Ovary (tissue), 9 donors: ENCODE data around the gene MED15. TPM values are rescaled to one million over a fixed set of nuclear protein-coding genes. Genes with fewer than 3 reads are reported as not detected.

Experiments used
- DNase-seq, 5 donors: peaks; one replicate each; pipeline ENCODE4 v3.0.0-alpha.2; 2019 to 2020
- H3K27ac ChIP-seq, 2 donors: fragments of 200-600 bp; one replicate each; pipeline versions ENCODE4 v1.5.1 to v1.8.0; 2019 to 2022
- H3K27me3 ChIP-seq: fragments of 200-600 bp; one replicate; pipeline ENCODE4 v1.8.0; 2022
- H3K36me3 ChIP-seq: fragments of 200-600 bp; sonication (generic); one replicate; pipeline ENCODE4 v1.5.1; 2019
- H3K4me1 ChIP-seq: one replicate; pipeline ENCODE4 v1.8.1; 2013; ENCODE audit warnings: mild to moderate bottlenecking, moderate library complexity; ENCODE audit not compliant: insufficient read depth
- H3K4me3 ChIP-seq: fragments of 200-600 bp; sonication (generic); one replicate; pipeline ENCODE4 v1.5.1; 2017
- H3K9me3 ChIP-seq, 2 donors: fragments of 200-600 bp in 1 of 2; sonication (generic) in 1 of 2; one replicate each; pipeline versions ENCODE4 v1.5.1 to v1.8.1; 2013 to 2019; ENCODE audit warnings: mild to moderate bottlenecking in 1 of 2, moderate library complexity in 1 of 2
- EP300 ChIP-seq: sonication (generic); formaldehyde crosslinking; IDR thresholded peaks from one replicate; pipeline ENCODE4 v1.6.1; 2017; ENCODE audit warnings: antibody characterized with exemption
- POLR2A ChIP-seq: fragments of 450-650 bp; IDR thresholded peaks from one replicate; pipeline ENCODE4 v1.6.1; 2017; ENCODE audit warnings: antibody characterized with exemption, mild to moderate bottlenecking, moderate library complexity
- WGBS, 3 donors: extraction: QIAGEN DNeasy Blood & Tissue Kit in 1 of 3; methylation state at CpG; one replicate each; pipeline versions ENCODE4 v1.1.5 to v1.1.7; 2013 to 2017; 5-methylcytosine and 5-hydroxymethylcytosine counted together
- intact Hi-C, 4 donors: fragments of 100-400 bp; cut with DNase I; formaldehyde crosslinking; loops; one replicate each; pipeline versions ENCODE4 v1.11.0 to v1.15.1; 2022 to 2023
- polyA plus RNA-seq, 2 donors: library from polyadenylated mRNA; stranded (reverse); fragments of 200-250 nt in 1 of 2; fragments of 350-450 nt in 1 of 2; fragmentation: Illumina TruSeq in 1 of 2; extraction: RNeasy Lipid Tissue Mini Kit (QIAGEN cat#74804) in 1 of 2; gene quantifications; one replicate each; pipeline ENCODE4 v1.2.3, GENCODE V29; 2013 to 2014
- total RNA-seq, 7 donors: library from RNA; depleted of rRNA in 2 of 7; stranded (reverse); fragments of >200 nt in 2 of 7; fragmentation: NEBNext Ultra II Directional in 3 of 7; extraction: Animal tissue kit (Norgen Biotek cat#: 25700) in 3 of 7; gene quantifications; one replicate each; pipeline versions ENCODE4 v1.1.0 to v1.2.4, GENCODE V29; 2016 to 2023
- TF ChIP-seq, protein P1 (sequence below), 3 donors: fragments of 450-650 bp in 2 of 3; fragments of 200-600 bp in 1 of 3; IDR thresholded peaks; one replicate each; pipeline versions ENCODE4 v1.5.1 to v1.8.0; 2016 to 2022; ENCODE audit warnings: antibody characterized with exemption in 3 of 3, mild to moderate bottlenecking in 1 of 3
- donor health status: DM: no; HTN: no; CAD: no; lungs with moderate emphysema.
- donor health status: DM: no; HTN: no; CAD: no.
- donor health status: Bipolar disorder and iron deficiency.
- donor health status: DM: yes; HTN: yes; CAD: no.
- donor health status: DM: no; HTN: no; CAD: no.
- donor health status: DM: yes; HTN: yes; CAD: no.

MED15 gene
- total and polyA plus RNA-seq, 9 donors, result 21.9 to 79.3 (median 68.3) TPM

DNA sequence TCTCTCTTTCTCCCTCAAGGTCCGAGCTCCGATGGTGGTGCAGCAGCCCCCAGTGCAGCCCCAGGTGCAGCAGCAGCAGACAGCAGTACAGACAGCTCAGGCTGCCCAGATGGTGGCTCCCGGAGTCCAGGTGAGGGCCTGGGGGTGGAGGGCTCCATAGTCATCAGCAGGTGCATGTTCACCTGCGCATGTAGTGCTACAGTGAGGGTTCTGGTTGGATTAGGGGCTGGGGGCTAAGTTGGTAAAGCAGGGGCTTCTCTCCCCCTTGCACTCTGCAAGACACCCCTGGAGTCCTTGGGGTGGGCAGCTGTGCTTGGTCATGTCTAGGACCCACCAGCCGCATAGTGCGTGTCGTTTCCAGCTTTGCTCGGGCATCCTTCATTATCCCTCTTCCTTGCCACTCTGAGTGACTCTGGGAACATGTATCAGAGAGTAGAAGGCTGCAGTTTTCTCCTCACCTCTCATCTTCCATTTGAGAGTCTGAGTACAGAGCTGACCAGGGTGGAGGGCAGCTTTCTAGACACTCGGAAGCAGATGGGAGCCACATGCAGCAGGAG is 61.2 kb downstream of the MED15 start:
- WGBS, 3 donors, result 74 to 82% (median 76%) methylated on average over 9 of the region's 9 CpGs
- Histone ChIP-seq H3K27me3 (no peaks in the 10 kb centered on the region), H3K36me3 (no peaks in the 10 kb centered on the region), H3K9me3 (no peaks in the 10 kb centered on the region), H3K4me3 (no peak overlapping the region), H3K27ac (peak overlapping the region in 1 of 2 donors; percentile 25), H3K4me1 (peaks cover 14% of the 10 kb centered on the region)
- intact Hi-C loops, result loop anchor here in 1 of 4 donors (10.0 kb wide), 1 partner anchor 54 kb away; no protein-coding TSS in a partner anchor
- DNase-seq, result no peak
- TF ChIP-seq EP300 (no peak), POLR2A (no peak)
- TF ChIP-seq, protein P1, sequence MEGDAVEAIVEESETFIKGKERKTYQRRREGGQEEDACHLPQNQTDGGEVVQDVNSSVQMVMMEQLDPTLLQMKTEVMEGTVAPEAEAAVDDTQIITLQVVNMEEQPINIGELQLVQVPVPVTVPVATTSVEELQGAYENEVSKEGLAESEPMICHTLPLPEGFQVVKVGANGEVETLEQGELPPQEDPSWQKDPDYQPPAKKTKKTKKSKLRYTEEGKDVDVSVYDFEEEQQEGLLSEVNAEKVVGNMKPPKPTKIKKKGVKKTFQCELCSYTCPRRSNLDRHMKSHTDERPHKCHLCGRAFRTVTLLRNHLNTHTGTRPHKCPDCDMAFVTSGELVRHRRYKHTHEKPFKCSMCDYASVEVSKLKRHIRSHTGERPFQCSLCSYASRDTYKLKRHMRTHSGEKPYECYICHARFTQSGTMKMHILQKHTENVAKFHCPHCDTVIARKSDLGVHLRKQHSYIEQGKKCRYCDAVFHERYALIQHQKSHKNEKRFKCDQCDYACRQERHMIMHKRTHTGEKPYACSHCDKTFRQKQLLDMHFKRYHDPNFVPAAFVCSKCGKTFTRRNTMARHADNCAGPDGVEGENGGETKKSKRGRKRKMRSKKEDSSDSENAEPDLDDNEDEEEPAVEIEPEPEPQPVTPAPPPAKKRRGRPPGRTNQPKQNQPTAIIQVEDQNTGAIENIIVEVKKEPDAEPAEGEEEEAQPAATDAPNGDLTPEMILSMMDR (IDR thresholded peaks at IDR 0.05), result no peak

DNA sequence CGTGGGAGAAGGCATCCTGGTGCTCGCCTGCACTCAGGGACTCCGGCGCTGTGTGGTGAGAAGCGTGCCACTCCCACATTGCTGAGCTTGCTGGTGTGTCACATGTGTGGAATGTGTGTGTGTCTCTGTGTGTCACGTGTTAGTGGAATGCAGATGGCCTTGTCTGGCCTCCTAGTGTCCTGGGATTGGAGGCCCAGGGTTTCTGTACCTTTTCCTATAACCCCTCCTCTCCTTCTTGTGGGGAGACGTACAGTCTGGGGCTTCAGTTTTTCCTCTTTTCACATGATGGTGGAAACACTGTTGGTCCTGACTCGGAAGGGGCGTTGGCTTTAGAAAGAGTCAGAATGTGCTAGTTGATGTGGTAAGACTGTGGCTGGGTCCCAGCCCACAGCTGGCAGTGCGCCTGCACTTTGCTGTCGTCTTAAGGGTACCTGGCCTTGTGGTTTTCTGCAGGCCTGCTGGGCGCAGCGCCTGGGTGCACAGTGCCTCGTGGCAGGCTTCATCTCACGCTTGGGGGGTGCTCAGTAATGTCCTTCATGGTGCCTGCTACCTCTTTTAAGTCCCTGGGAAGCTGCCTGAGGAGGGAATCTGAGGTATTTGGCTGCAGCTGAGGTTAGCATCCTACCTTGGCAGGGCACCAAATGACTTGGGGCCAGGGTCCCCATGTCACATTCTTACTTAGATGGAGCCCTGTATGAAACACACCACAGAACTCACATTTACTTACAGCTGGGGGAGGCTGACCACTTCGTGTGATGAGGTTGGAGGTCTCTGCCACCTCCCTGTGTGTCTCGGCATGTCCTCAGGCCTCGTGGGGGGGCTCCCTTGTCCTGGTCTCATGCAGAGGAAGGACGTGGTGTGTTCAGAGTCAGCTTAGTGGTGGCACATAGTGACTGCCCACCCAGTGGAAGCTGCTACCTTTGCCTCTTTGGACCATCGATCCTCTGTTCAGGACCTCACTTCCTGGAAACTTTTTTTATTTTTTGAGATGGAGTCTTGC is 61.9 kb downstream of the MED15 start:
- peak in 4 of 5 donors; percentile 57 to 77 (median 64) for DNase-seq
- TF ChIP-seq, protein P1 (IDR thresholded peaks at IDR 0.05), result no peak
- TF ChIP-seq POLR2A (no peak), EP300 (no peak)
- peak overlapping the region in 1 of 2 donors; percentile 25 for H3K27ac ChIP-seq
- intact Hi-C loops, result loop anchor here in 3 of 4 donors (10.0 kb wide), 3 partner anchors 55 to 155 kb away; no protein-coding TSS in a partner anchor
- H3K36me3 ChIP-seq, result no peaks in the 10 kb centered on the region
- no peaks in the 10 kb centered on the region for H3K9me3 ChIP-seq
- 29 to 43% (median 41%) methylated on average over 20 of the region's 20 CpGs for WGBS, 3 donors
- H3K4me3 ChIP-seq, result no peak overlapping the region
- peaks cover 19% of the 10 kb centered on the region for H3K4me1 ChIP-seq
- no peaks in the 10 kb centered on the region for H3K27me3 ChIP-seq

DNA sequence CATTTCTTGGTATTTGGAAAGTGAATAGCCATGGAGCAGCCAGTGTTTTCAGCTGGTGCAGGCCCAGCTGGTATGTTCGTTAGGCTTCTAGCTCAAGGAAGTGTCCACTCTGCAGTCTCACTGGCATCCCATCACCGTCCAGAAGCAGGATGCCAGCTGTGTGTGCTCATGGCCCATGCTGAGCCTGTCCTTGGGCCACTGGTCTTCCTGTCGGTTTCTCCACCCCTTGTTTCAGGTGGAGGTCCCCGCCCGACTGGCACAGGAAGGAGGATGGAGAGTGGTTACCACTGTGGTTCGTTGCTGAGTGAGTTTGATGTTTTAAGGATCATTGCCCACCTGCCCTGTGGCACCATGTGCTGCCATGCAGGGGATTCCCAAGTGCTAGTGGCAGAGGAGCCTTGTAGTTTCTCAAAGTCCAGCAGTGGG is 63.7 kb downstream of the MED15 start:
- no peaks in the 10 kb centered on the region for H3K27me3 ChIP-seq
- WGBS, 3 donors, result 83 to 93% (median 85%) methylated on average over 6 of the region's 6 CpGs
- intact Hi-C loops, result loop anchor here in 2 of 4 donors (10.0 kb wide), 3 partner anchors 56 to 156 kb away; no protein-coding TSS in a partner anchor

DNA sequence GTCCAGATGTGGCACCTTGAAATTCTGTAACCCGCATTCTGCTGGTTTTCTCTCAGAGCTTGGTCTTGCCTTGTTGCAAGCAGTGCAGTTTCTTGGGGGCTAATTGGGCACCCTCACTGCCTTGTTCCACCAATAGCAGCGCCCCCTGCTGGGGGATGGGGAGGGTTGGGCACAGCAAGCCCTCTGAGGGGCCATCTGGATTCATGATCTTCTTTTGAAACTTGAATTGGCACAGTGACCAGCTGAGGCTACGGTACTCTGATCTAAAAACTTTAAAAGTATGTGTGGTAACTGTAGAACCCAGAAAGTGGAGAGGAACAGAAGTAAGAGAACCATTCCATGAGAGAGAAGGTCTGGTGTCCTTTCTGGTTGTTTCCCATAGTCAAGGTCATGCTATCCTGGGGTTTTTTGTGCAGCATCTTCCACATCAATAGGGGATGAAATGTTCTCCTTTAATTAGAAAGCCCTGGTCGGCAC is 64.2 kb downstream of the MED15 start:
- peaks cover 17% of the 10 kb centered on the region for H3K4me1 ChIP-seq
- no peak overlapping the region for H3K27ac ChIP-seq
- TF ChIP-seq, protein P1 (IDR thresholded peaks at IDR 0.05), result peak in 1 of 3 donors; percentile 18
- no peak for TF ChIP-seq POLR2A
- no peaks in the 10 kb centered on the region for H3K9me3 ChIP-seq
- no peaks in the 10 kb centered on the region for H3K36me3 ChIP-seq
- H3K27me3 ChIP-seq, result no peaks in the 10 kb centered on the region
- DNase-seq, result no peak
- intact Hi-C loops, result loop anchor here in 2 of 4 donors (10.0 kb wide), 3 partner anchors 57 to 157 kb away; no protein-coding TSS in a partner anchor
- no peak overlapping the region for H3K4me3 ChIP-seq
- 68 to 78% (median 72%) methylated on average over 4 of the region's 4 CpGs for WGBS, 3 donors

More for the DNA sequence above, 63.7 kb downstream of the MED15 start:
- H3K4me1 ChIP-seq, result peaks cover 18% of the 10 kb centered on the region
- no peaks in the 10 kb centered on the region for H3K36me3 ChIP-seq
- no peak for DNase-seq
- no peak overlapping the region for H3K4me3 ChIP-seq
- no peak for TF ChIP-seq POLR2A
- TF ChIP-seq, protein P1 (IDR thresholded peaks at IDR 0.05), result no peak
- no peak for TF ChIP-seq EP300
- H3K27ac ChIP-seq, result no peak overlapping the region
- H3K9me3 ChIP-seq, result no peaks in the 10 kb centered on the region
